Neural cell (in vitro differentiated cells): ENCODE results near the gene CFAP68. TPM values are rescaled to one million over a fixed set of nuclear protein-coding genes. Genes with fewer than 3 reads are reported as not detected.

Experiments used
- H2AFZ ChIP-seq: fragments of 200-600, 300-800 bp; sonication (generic), shearing (Covaris generic); 2 replicates; pipeline ENCODE4 v1.6.0; 2014; ENCODE audit warnings: low read depth, mild to moderate bottlenecking, antibody characterized with exemption, low read length, moderate library complexity
- H3F3A ChIP-seq: fragments of 200-600 bp; shearing (Covaris generic); 2 replicates; pipeline ENCODE4 v1.6.1; 2016; ENCODE audit warnings: mild to moderate bottlenecking, moderate library complexity, mixed read lengths, antibody characterized with exemption, low read length; ENCODE audit not compliant: insufficient read depth, poor library complexity, severe bottlenecking
- H3K27ac ChIP-seq: fragments of 200-600, 300-800 bp; sonication (generic), shearing (Covaris generic); 2 replicates; pipeline ENCODE4 v1.5.1; 2014; ENCODE audit warnings: mild to moderate bottlenecking, low read length, moderate library complexity
- H3K27me3 ChIP-seq: fragments of 300-800, 200-600 bp; sonication (generic), shearing (Covaris generic); 2 replicates; pipeline ENCODE4 v1.6.0; 2014; ENCODE audit warnings: mild to moderate bottlenecking, low read depth, low read length, moderate library complexity; ENCODE audit not compliant: insufficient read depth
- H3K36me3 ChIP-seq: fragments of 300-800, 200-600 bp; sonication (generic), shearing (Covaris generic); 2 replicates; pipeline ENCODE4 v1.5.1; 2014; ENCODE audit warnings: mild to moderate bottlenecking, antibody characterized with exemption, low read length, moderate library complexity; ENCODE audit not compliant: insufficient read depth
- H3K4me2 ChIP-seq: fragments of 300-800, 200-600 bp; sonication (generic), shearing (Covaris generic); 2 replicates; pipeline ENCODE4 v1.6.0; 2014; ENCODE audit warnings: mild to moderate bottlenecking, low read length
- H3K4me3 ChIP-seq: fragments of 300-800, 200-600 bp; sonication (generic), shearing (Covaris generic); 2 replicates; pipeline ENCODE4 v1.5.1; 2014; ENCODE audit warnings: mild to moderate bottlenecking, low read length, moderate library complexity
- H3K79me2 ChIP-seq: fragments of 200-600 bp; shearing (Covaris generic); replicated peaks from 2 replicates; pipeline ENCODE4 v1.6.0; 2014; ENCODE audit warnings: mild to moderate bottlenecking, low read length, moderate library complexity; ENCODE audit not compliant: insufficient read depth
- H3K9ac ChIP-seq: fragments of 300-800, 200-600 bp; sonication (generic), shearing (Covaris generic); 2 replicates; pipeline ENCODE4 v1.6.1; 2016; ENCODE audit warnings: mild to moderate bottlenecking, low read length, mixed read lengths
- H3K9me2 ChIP-seq: fragments of 200-600 bp; shearing (Covaris generic); 2 replicates; pipeline ENCODE4 v1.6.1; 2016; ENCODE audit warnings: mild to moderate bottlenecking, low read length, mixed read lengths; ENCODE audit not compliant: insufficient read depth
- H3K9me3 ChIP-seq: fragments of 200-600, 300-800 bp; sonication (generic), shearing (Covaris generic); 2 replicates; pipeline ENCODE4 v1.6.1; 2016; ENCODE audit warnings: mild to moderate bottlenecking, mixed run types, low read length, moderate library complexity, mixed read lengths
- H4K20me1 ChIP-seq: fragments of 200-600 bp; shearing (Covaris generic); 2 replicates; pipeline ENCODE4 v1.6.1; 2016; ENCODE audit warnings: mild to moderate bottlenecking, mixed run types; ENCODE audit not compliant: insufficient read depth
- EP300 ChIP-seq: fragments of 450-650 bp; conservative IDR thresholded peaks from 2 replicates; pipeline ENCODE4 v1.6.1; 2014; ENCODE audit warnings: antibody characterized with exemption, mild to moderate bottlenecking, moderate library complexity; ENCODE audit not compliant: poor library complexity, severe bottlenecking
- EZH2 ChIP-seq: fragments of 200-600, 300-800 bp; shearing (Covaris generic), sonication (generic); IDR thresholded peaks from 2 replicates; pipeline ENCODE4 v1.6.1; 2014; ENCODE audit warnings: antibody characterized with exemption, low read length, borderline replicate concordance, mild to moderate bottlenecking; ENCODE audit not compliant: insufficient read depth, poor library complexity, severe bottlenecking
- MXI1 ChIP-seq: fragments of 450-650 bp; conservative IDR thresholded peaks from 2 replicates; pipeline ENCODE4 v1.6.1; 2014; ENCODE audit warnings: antibody characterized with exemption, mild to moderate bottlenecking; ENCODE audit not compliant: poor library complexity, severe bottlenecking
- POLR2AphosphoS5 ChIP-seq: IDR thresholded peaks from 2 replicates; pipeline ENCODE4 v1.6.1; 2012
- RAD21 ChIP-seq: fragments of 450-650 bp; conservative IDR thresholded peaks from 2 replicates; pipeline ENCODE4 v1.6.1; 2014; ENCODE audit warnings: antibody characterized with exemption, mild to moderate bottlenecking, moderate library complexity
- SMC3 ChIP-seq: fragments of 450-650 bp; conservative IDR thresholded peaks from 2 replicates; pipeline ENCODE4 v1.6.1; 2014; ENCODE audit warnings: antibody characterized with exemption, mild to moderate bottlenecking, moderate library complexity; ENCODE audit not compliant: poor library complexity
- TAF1 ChIP-seq: IDR thresholded peaks from 2 replicates; pipeline ENCODE4 v1.6.1; 2012; ENCODE audit warnings: low read depth
- polyA plus RNA-seq: library from polyadenylated mRNA; depleted of rRNA; stranded (reverse); fragments of >200 nt; gene quantifications from 2 replicates; pipeline ENCODE4 v1.2.3, GENCODE V29; 2014
- TF ChIP-seq, protein P1 (sequence below): IDR thresholded peaks from 2 replicates; pipeline ENCODE4 v1.6.1; 2012; ENCODE audit warnings: borderline replicate concordance
- TF ChIP-seq, protein P2 (sequence below): fragments of 450-650 bp; IDR thresholded peaks from 2 replicates; pipeline ENCODE4 v1.5.1; 2014; ENCODE audit warnings: antibody characterized with exemption, mild to moderate bottlenecking, moderate library complexity; ENCODE audit not compliant: poor library complexity, severe bottlenecking

CFAP68 gene
- polyA plus RNA-seq, 1 donor from 2014 or later = 28.1 TPM

DNA sequence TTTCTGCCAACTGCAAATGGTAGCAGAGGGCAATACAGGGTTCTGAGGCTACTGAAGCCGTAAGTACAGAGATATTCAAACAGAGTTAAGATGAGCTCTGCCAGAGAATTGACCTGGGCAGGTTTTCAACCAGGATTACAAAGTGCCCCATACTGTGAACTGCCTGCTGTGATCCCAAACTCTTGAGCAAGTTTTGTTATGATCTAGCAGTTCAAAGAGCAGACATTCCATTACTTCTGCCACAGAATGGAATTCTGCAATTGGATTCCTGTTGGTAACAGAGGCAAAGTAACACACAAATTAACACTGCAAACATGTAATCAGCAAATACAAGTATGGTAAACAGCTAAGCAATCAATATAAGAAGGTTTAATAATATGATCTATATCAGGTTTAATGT, 39.2 kb upstream of the CFAP68 start:
- no peaks in the 10 kb centered on the region for H3F3A ChIP-seq
- H3K27ac ChIP-seq = no peak overlapping the region
- H3K9ac ChIP-seq = no peak overlapping the region
- H3K4me2 ChIP-seq = no peak overlapping the region
- H3K9me3 ChIP-seq = no peaks in the 10 kb centered on the region
- no peak overlapping the region for H2AFZ ChIP-seq
- no peaks in the 10 kb centered on the region for H4K20me1 ChIP-seq
- no peak overlapping the region for H3K4me3 ChIP-seq
- H3K79me2 ChIP-seq = no peaks in the 10 kb centered on the region
- H3K27me3 ChIP-seq = no peaks in the 10 kb centered on the region
- no peaks in the 10 kb centered on the region for H3K9me2 ChIP-seq
- H3K36me3 ChIP-seq = no peaks in the 10 kb centered on the region
- no peak for TF ChIP-seq EZH2
- no peak for TF ChIP-seq EP300
- TF ChIP-seq RAD21 = no peak
- TF ChIP-seq POLR2AphosphoS5 = no peak

DNA sequence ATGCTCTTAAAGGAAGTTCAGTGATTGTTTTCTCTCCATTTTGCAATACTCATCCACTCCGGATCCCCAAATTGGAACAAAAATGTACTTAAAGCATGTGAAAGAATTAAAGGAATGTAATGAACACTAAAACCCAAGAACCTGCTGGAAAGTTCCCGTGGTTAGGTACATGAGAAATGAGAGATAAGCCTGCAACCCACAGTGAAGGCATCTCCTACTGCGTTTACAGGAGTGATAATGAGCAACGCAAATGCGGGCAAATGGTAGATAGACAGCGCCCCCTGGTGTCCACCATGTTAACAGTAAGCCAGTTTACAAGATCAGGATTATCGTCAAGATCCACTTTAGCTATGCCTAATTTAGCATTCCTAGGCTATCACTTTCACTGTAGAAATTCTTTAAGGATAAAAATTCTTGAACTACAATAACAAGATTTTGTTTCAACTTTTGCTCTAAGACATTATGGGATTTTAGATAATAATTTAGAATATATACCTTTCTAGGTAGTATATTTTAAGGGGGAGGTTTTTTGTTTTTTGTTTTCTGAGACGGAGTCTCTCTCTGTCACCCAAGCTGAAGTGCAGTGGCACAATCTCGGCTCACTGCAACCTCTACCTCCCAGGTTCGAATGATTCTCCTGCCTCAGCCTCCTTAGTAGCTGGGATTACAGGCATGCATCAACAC, 37.8 kb upstream of the CFAP68 start:
- H3K27ac ChIP-seq = no peak overlapping the region
- no peaks in the 10 kb centered on the region for H3K27me3 ChIP-seq
- H3K9me2 ChIP-seq = no peaks in the 10 kb centered on the region
- H3K9ac ChIP-seq = no peak overlapping the region
- no peaks in the 10 kb centered on the region for H3K36me3 ChIP-seq
- no peaks in the 10 kb centered on the region for H3K79me2 ChIP-seq
- no peak overlapping the region for H3K4me2 ChIP-seq
- H3K9me3 ChIP-seq = no peaks in the 10 kb centered on the region
- no peak overlapping the region for H3K4me3 ChIP-seq
- H2AFZ ChIP-seq = no peak overlapping the region
- H4K20me1 ChIP-seq = no peaks in the 10 kb centered on the region
- no peaks in the 10 kb centered on the region for H3F3A ChIP-seq
- no peak for TF ChIP-seq MXI1
- TF ChIP-seq SMC3 = peak; percentile 90
- TF ChIP-seq RAD21 = peak; percentile 90
- no peak for TF ChIP-seq EZH2
- no peak for TF ChIP-seq EP300
- TF ChIP-seq, protein P1, sequence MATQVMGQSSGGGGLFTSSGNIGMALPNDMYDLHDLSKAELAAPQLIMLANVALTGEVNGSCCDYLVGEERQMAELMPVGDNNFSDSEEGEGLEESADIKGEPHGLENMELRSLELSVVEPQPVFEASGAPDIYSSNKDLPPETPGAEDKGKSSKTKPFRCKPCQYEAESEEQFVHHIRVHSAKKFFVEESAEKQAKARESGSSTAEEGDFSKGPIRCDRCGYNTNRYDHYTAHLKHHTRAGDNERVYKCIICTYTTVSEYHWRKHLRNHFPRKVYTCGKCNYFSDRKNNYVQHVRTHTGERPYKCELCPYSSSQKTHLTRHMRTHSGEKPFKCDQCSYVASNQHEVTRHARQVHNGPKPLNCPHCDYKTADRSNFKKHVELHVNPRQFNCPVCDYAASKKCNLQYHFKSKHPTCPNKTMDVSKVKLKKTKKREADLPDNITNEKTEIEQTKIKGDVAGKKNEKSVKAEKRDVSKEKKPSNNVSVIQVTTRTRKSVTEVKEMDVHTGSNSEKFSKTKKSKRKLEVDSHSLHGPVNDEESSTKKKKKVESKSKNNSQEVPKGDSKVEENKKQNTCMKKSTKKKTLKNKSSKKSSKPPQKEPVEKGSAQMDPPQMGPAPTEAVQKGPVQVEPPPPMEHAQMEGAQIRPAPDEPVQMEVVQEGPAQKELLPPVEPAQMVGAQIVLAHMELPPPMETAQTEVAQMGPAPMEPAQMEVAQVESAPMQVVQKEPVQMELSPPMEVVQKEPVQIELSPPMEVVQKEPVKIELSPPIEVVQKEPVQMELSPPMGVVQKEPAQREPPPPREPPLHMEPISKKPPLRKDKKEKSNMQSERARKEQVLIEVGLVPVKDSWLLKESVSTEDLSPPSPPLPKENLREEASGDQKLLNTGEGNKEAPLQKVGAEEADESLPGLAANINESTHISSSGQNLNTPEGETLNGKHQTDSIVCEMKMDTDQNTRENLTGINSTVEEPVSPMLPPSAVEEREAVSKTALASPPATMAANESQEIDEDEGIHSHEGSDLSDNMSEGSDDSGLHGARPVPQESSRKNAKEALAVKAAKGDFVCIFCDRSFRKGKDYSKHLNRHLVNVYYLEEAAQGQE = no peak
- TF ChIP-seq TAF1 = no peak
- no peak for TF ChIP-seq POLR2AphosphoS5
- TF ChIP-seq, protein P2, sequence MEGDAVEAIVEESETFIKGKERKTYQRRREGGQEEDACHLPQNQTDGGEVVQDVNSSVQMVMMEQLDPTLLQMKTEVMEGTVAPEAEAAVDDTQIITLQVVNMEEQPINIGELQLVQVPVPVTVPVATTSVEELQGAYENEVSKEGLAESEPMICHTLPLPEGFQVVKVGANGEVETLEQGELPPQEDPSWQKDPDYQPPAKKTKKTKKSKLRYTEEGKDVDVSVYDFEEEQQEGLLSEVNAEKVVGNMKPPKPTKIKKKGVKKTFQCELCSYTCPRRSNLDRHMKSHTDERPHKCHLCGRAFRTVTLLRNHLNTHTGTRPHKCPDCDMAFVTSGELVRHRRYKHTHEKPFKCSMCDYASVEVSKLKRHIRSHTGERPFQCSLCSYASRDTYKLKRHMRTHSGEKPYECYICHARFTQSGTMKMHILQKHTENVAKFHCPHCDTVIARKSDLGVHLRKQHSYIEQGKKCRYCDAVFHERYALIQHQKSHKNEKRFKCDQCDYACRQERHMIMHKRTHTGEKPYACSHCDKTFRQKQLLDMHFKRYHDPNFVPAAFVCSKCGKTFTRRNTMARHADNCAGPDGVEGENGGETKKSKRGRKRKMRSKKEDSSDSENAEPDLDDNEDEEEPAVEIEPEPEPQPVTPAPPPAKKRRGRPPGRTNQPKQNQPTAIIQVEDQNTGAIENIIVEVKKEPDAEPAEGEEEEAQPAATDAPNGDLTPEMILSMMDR = peak; percentile 91
